ENCODE results near the gene AK9.
"Not testable (repeated sequence)": the region's sequence is repeated elsewhere in the genome, so short reads cannot be mapped to it uniquely, and the experiment has no call there.

AK9 gene

DNA sequence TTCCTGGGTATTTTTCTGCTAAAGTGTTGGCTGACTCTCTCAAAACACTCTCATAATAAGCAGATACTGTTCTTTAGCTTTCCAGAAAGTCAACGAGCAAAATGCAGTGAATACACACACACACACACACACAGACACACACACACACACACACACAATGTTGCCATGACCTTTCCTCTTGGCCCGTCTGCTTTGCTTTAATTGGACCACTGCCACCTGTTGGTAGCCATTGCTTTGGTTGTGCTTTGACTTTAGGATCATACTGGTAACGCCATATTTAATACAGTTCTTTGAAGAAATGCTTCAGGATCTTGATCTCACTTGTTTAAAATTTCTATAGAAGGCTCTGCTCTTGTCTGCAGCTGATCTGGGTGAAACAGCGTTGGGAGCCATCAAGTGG, 4.5 kb upstream of the AK9 start:
- no peak for DNase-seq (ENCODE audit: low spot score)

DNA sequence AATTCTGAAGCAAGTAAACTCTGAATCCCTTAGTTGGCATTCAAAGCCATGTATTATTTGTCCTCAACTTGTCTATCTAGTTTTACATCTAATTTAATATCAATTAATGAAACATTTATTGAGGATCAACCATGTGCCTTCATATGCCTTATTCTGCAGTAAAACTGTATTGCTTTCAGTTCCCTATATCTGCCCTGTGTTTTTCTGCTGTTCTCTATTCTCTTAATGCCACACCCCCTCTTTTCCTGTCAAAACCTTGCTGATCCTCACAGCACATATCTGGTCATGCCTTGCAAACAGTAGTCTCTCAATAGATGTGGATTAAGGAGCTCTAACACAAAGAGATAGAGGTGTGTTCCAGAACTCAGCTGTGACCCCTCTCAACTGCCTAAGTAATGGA, 2.1 kb upstream of the AK9 start:
- peak; percentile 24 for DNase-seq (ENCODE audit: low spot score)

DNA sequence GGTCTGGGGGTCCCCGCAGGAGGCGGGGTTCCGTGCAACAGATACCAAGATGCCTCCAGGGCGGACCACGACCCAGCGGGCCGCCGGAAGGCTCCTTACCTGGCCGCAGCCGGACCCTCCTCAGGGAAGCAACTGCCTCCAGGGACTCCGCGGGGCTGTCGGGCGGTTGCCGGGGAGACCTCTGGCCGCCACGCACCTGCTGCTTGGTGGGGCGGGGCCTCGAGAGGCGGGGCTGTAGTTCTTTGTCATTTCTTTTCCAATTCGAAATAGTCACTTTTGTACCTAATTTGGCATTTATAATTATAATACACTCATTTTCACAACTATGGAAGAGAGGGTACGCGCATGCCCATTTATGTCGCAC, 647 bp downstream of the AK9 start:
- no peak for DNase-seq (ENCODE audit: low spot score)

DNA sequence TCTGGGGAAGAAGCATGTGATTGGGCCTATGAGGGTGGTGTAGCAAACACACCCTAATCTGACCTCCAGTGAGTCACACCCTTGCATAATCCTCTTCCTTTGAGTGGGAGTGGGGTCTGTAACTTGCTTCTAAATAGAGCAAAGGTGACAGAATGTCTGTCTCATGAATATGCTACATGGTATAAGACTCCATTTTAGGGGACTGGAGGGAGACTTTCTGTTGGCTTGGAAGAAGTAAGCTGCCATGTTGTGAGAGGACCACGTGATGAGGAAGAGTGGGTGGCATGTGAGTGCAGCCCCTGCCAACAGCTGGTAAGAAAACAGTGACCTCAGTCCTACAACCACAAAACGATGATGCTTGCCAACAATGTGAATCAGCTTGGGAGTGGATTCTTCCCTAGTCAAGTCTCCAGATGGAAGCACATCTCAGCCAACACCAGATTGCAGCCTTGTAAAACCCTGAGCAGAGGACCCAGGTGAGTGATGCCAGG, 3.7 kb downstream of the AK9 start:
- no peak for DNase-seq (ENCODE audit: low spot score)

DNA sequence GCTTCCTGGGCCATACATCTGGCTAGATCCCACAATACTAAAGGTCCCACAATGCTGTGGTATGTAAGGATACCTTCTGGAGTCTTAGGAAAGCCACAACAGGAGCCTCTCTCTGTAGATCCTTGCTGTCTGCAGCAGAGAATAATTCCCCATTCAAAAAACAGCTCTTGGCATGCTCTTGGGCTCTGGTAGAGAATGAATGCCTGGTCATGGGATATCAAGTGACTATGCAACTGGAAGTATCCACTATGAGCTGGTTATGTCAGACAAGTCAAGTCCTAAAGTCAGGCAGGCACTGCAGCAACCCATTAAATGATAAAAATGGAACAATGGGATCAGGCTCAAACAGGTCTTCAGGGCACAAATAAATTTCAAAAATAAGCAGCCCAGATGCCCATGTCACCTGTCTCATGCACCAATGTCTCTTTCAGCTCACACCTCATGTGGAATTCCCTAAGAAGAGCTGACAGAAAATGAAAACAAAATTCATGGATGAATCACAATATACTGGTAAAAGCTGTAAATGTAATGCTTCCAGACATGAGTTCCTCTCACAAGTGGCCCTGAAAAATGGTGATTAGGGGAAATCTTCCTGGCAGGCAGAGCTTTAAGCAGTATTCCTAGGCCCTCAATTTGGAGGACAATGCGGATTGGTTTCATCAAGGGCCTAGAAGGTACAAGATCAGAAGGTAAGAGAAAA, 4.3 kb downstream of the AK9 start:
- peak; percentile 84 for DNase-seq (ENCODE audit: low spot score)

DNA sequence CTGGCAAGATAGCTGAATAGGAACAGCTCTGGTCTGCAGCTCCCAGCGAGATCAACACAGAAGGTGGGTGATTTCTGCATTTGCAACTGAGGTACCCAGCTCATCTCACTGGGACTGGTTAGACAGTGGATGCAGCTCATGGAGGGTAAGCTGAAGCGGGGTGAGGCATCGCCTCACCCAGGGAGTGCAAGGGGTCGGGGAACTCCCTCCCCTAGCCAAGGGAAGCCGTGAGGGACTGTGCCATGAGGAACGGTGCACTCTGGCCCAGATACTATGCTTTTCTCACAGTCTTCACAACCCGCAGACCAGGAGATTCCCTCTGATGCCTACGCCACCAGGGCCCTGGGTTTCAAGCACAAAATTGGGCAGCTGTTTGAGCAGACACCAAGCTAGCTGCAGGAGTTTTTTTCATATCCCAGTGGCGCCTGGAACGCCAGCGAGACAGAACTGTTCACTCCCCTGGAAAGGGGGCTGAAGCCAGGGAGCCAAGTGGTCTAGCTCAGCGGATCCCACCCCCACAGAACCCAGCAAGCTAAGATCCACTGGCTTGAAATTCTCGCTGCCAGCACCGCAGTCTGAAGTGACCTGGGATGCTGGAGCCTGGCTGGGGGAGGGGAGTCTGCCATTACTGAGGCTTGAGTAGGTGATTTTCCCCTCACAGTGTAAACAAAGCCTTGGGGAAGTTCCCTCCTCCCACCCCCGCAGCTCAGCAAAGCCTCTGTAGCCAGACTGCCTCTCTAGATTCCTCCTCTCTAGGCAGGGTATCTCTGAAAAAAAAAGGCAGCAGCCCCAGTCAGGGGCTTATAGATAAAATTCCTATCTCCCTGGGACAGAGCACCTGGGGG, 12.1 kb downstream of the AK9 start:
- not testable (repeated sequence) for DNase-seq (ENCODE audit: low spot score)

DNA sequence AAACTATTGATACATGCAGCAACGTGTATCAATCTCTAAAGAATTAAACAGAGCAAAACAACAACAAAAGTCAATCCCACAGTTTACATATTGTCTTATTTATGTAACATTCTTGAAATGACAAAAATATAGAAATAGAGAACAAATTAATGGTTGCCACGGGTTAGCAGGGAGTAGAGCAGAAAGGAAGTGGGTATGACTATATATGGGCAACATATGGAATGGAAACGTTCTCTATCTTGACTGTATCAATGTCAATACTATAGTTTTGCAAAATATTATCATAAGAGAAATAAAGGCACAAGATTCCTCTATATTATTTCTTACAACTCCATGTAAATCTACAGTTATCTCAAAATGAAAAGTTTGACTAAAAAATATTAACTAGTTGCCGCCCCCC, 12.8 kb downstream of the AK9 start:
- no peak for DNase-seq (ENCODE audit: low spot score)

DNA sequence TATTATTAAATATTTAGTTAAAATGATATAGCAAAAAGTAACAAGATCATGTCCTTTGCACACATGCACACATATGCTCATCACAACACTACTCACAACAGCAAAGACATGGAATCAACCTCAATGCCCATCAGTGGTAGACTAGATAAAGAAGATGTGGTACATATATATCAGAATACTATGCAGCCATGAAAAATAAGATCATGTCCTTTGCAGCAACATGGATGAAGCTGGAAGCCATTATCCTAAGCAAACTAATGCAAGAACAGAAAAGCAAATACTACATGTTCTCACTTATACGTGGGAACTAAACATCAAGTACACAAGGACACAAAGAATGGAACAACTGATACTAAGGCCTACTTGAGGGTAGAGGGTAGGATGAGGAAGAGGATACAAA, 14.3 kb downstream of the AK9 start:
- no peak for DNase-seq (ENCODE audit: low spot score)

DNA sequence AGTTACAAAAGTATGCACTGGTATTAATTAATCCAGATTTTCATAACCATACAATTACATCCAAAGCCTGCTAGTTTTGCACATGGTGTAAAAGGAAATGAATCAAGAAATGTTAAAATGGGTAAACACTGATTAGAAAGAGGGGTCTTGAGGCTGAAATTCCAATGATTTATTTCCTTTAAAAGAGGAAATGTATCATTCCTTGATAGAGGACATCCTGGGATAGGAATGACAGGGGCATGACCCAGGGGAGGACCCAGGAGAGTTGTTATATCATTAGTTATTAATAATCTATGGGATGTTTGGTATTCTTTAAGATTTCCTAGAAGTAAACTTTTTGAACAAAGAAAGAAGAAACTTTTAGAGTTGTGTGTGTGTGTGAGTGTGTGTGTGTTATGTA, 18.2 kb downstream of the AK9 start:
- no peak for DNase-seq (ENCODE audit: low spot score)

DNA sequence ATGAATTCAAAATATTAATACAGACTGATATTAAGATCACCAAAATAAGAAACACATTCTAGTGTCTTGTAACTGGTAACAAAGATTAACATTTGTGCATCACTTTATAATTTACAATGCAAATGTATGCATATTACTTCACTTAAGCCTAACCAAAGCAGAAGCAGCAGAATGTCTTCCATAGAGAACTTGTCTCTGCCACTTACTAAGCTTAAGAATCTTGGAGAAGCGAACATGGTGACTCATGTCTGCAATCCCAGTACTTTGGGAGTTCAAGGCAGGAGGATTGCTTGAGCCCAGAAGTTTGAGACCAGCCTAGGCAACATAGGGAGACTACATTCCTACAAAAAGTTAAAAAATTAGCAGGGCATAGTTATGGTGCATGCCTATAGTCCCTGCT, 18.8 kb downstream of the AK9 start:
- DNase-seq (ENCODE audit: low spot score), result no peak

DNA sequence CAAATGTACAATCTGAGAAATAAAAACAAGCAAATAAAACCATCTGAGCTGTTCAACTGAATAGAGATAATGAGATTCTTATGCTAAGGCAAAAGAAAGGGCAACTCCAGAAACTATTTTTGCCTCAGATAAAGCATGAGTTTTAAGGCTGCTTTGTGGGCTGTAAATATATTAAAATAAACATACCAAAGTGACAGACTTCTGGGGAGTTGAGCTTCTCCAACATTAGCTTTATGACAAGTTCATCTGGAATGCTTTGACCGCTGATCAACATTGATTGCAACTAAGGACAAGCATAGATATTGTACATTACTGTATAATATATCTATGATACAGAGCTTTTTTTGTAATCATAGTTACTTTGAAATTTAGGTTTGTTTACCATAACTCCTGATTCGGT, 19.3 kb downstream of the AK9 start:
- DNase-seq (ENCODE audit: low spot score), result no peak

DNA sequence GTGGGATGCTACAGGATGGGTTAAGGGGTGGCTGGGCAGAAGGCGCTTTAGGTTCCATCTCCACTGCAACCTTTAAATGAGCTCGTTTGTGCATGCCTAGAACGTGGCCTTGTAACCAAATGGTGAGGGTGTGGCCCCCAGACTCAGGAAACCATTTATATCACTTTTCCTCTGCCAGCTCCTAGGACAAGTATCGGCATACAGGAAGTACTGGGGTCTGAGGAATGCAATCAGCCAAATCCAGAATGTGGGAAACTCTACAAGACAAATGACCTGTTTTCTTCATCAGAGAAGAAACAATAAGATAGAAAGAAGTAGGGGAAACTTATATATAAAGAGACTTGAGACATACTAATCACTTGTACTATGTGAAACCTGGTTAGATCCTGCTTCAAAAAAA, 21.2 kb downstream of the AK9 start:
- DNase-seq (ENCODE audit: low spot score), result no peak

DNA sequence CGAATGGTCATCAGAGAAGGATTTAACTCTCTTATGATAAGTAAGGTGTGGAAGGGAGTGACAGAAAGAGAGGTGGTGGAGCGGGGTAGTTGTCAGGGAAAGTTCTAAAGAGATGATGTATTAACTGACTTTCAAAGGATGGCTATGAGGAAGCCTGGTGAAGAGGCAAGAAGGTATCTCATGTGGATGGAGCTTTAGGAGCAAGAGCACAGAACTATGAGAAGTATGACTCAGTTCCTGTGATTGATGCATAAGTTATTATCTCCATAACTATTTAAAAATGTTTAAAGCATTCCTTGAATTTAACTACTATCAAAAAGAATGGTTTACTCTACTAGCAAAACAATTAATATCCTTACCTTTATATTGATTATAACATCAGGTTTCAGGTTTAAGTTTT, 28.8 kb downstream of the AK9 start:
- DNase-seq (ENCODE audit: low spot score), result no peak

DNA sequence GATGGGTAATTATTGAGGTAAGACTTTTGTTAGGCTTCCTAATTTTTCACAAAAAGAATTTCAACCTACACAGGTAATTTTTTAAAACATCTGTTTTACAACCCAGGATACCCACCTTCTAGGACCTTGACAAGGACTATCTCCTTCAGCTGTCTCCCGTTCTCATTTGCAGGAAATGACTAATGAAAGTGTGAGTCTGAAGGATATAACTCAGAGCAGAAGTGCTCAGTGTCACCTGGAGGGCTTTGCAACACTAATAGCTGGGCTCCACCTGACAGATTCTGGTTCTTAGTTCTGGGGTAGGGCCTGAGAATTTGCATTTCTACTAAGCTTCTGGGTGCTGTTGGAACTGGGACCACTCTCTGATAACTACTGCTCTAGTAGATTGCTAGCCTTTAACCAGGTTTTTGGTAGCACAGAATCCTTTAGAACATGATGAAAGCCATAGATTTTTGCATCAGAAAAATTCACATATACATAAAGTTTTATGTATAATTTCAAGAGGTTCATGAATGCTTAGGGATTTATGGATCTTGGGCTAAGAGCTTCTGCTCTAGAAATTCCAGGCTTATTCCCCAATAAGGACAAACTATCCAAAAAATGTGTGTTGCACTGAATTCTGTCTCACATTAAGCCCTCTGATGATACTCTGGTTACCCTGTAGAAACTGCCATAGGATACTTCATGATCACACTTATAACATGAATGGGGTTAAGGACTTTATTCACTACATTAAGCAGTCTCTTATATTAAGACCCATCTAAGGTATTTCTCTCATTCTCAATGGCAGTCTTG, 30.3 kb downstream of the AK9 start:
- DNase-seq (ENCODE audit: low spot score), result no peak

DNA sequence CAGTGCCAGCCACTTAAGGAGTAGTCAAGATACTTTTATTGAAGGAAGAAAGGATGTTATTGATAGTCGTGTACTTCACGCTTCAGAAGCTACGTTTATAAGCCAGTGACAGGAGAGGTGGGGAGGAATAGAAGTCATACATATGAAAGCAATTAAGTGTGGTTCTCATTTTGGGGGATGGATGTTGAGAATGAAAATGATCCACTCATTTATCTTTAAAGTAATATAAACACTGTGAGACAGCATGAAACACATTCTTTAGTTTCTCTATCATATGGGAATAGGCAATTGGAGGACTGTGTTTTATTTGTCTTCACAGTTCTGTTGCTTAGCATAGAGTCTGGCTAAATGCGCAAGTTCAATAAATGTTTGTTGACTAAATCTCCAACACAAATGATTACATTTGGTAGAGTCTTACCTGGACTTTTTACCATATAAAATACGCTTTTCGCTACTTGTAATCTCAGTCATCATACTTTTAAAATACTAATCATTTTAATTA, 35.2 kb downstream of the AK9 start:
- DNase-seq (ENCODE audit: low spot score), result no peak

DNA sequence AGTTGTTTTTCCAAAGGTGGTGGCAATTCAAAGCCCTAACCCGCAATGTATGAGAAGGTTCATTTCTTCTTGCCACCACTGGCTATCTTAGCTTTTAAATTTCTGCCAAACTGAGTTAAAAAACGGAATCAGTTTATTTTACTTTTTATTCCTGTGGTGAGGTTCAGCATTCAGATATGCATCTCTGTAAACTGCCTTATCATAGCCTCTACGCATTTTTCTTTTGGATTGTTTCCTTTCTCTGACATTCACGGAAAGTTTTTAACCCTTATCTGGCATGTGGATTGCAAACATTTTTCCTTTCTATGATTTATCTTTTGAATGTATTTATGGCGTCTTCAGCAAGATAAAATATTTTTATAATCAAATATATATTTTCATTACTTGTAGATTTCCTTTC, 37.7 kb downstream of the AK9 start:
- DNase-seq (ENCODE audit: low spot score), result no peak

DNA sequence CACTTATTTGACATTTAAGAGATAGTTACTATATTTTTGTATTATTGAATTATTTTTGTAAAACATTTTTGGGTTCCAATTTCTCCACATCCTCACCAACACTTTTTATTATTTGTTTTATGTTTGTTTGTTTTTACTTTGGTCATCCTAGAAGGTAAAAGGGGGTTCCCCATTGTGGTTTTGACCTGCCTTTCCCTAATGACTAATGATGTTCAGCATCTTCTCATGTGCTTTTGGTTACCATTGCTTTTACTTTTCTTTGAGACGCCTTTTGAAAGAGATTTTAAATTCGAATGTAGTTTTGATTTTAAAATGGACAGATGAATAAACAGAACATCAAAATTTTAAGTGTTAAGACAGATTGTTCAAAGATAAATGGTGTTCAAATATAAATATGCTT, 46.9 kb downstream of the AK9 start:
- no peak for DNase-seq (ENCODE audit: low spot score)

DNA sequence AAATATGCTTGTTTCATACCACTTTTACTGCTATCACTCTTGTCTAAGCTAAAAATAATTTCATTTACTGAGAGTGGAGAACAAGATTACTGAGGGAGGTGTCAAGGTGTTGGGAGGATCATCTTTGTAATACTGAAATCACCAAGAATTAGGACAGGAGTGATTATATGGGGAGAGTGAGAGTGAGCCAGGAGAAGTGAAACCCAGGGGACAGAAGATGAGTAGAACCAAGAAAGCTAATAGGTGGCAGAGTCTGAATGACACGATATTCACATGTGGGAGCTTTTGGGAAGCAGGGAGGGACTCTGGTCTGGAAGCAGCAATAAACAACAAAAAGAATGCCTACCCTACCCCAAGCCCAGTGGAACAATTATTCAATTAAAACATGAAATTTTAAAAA, 58.6 kb downstream of the AK9 start:
- DNase-seq (ENCODE audit: low spot score), result no peak

DNA sequence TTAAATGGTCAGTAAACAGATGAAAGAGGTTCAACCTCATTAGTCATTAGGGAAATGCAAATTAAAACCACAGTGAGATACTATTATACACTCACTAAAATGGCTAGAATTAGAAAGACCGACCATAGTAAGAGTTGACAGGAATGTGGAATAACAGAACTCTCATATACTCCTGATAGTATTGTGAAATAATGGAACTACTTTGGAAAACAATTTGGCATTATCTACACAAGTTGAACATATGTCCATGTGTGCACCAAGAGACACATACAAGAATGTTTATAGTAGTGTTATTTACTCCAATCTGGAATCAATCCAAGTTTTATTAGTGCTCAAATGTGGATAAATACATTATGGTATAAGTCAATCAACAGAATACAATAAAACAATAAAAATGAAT, 59.6 kb downstream of the AK9 start:
- DNase-seq (ENCODE audit: low spot score), result no peak

DNA sequence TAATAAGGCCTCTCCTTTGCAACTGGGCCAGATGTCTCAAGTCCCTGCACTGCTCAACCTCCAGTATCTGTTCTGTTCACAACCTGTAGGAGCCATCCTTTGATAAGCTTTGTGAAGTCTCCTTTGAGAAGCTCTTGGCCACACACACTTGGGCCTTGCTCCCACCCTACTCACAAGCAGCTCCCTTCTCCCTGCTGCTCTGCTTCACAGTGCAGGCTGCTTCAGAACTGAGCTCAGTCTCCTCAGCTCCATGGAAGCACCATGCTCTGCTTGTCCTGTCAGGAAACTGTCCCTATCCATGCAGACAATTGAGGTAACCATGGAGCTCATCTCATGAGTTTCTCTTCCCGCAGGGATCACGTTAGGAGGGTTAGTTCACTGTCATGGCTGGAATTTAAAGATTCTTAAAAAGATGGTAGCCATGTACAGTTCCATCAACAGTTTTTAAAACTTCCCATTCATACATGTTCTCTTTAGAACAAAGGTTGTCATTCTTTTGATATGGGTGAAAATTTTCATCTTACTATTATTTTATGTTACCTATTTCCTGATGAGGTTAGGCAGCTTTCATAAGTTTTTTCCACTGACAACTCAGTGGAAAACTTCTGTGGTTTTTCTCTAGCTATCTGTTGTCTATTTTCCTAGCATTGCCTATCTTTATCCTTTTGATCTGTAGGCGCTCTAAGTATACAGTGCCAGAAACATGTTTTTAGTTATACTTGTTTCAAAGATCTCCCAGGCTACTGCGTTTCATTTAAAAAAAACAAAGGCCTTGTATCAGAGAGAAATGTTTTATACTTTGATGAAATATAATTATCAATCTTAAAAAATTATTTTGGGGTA, 62.6 kb downstream of the AK9 start:
- no peak for DNase-seq (ENCODE audit: low spot score)

DNA sequence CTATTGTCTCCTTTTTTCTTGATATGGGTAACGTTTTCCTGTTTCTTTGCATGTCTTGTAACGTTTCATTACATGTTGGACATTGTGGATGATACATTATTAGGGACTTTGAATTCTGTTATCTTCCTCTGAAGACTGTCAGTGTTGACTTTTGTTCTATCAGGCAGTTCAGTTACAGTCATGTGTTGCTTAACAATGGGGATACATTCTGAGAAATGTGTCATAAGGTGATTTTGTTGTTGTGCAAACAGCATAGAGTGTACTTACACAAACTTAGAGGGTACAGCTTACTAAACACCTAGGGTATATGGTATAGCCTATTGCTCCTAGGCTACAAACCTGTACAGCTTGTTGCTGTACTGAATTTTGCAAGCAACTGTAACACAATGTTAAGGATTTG, 64.7 kb downstream of the AK9 start:
- no peak for DNase-seq (ENCODE audit: low spot score)

DNA sequence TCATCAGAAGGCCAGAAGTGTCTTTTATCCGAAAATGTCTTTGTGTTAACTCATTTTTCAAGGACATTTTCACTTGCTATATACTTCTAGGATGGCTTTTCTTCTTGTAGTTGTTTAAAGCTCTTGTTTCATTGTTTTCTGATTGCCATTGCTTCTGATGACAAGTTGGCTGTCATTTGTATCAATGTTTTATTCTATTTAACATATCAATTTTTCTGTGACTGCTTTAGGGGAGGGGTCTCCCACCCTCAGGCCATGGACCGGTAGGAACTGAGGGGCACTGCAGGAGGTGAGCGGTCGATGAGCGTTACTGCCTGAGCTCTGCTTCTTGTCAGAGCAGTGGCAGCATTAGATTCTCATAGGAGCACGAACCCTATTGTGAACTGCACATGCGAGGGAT, 65.8 kb downstream of the AK9 start:
- no peak for DNase-seq (ENCODE audit: low spot score)
